Hepatocyte (in vitro differentiated cells): ENCODE data around the gene SPOCK3. TPM values are rescaled to one million over a fixed set of nuclear protein-coding genes. Genes with fewer than 3 reads are reported as not detected.

Experiments
- DNase-seq: peaks from one replicate; pipeline ENCODE4 v3.0.0-alpha.2; 2016; ENCODE audit warnings: low spot score
- H2AFZ ChIP-seq: fragments of 200-600 bp; sonication (generic); 2 replicates; pipeline ENCODE4 v1.6.0; 2016; ENCODE audit warnings: antibody characterized with exemption, mild to moderate bottlenecking
- H3K27ac ChIP-seq: fragments of 200-600 bp; sonication (generic); 2 replicates; pipeline ENCODE4 v1.5.1; 2016; ENCODE audit warnings: mild to moderate bottlenecking
- H3K27me3 ChIP-seq: fragments of 200-600 bp; sonication (generic); 2 replicates; pipeline ENCODE4 v1.6.1; 2016
- H3K36me3 ChIP-seq: fragments of 200-600 bp; sonication (generic); replicated peaks from 2 replicates; pipeline ENCODE4 v1.5.1; 2016; ENCODE audit warnings: low read depth; ENCODE audit not compliant: insufficient read depth
- H3K4me1 ChIP-seq: fragments of 200-600 bp; sonication (generic); 2 replicates; pipeline ENCODE4 v1.5.1; 2016; ENCODE audit warnings: mild to moderate bottlenecking, moderate library complexity; ENCODE audit not compliant: insufficient read depth
- H3K4me2 ChIP-seq: fragments of 200-600 bp; sonication (generic); 2 replicates; pipeline ENCODE4 v1.6.0; 2016
- H3K4me3 ChIP-seq: fragments of 200-600 bp; sonication (generic); 2 replicates; pipeline ENCODE4 v1.5.1; 2016; ENCODE audit warnings: mild to moderate bottlenecking
- H3K79me2 ChIP-seq: fragments of 200-600 bp; sonication (generic); 2 replicates; pipeline ENCODE4 v1.6.0; 2017; ENCODE audit warnings: mild to moderate bottlenecking
- H3K9me2 ChIP-seq: fragments of 200-600 bp; sonication (generic); replicated peaks from 2 replicates; pipeline ENCODE4 v1.6.0; 2017; ENCODE audit warnings: mild to moderate bottlenecking; ENCODE audit not compliant: insufficient read depth
- H3K9me3 ChIP-seq: fragments of 200-600 bp; sonication (generic); 2 replicates; pipeline ENCODE4 v1.5.1; 2016; ENCODE audit warnings: low read depth, mild to moderate bottlenecking
- H4K20me1 ChIP-seq: fragments of 200-600 bp; sonication (generic); 2 replicates; pipeline ENCODE4 v1.6.0; 2016; ENCODE audit warnings: mild to moderate bottlenecking; ENCODE audit not compliant: insufficient read depth, poor library complexity, severe bottlenecking
- EZH2 ChIP-seq: fragments of 200-600 bp; sonication (generic); IDR thresholded peaks from 2 replicates; pipeline ENCODE4 v1.6.1; 2016; ENCODE audit warnings: antibody characterized with exemption, mild to moderate bottlenecking, borderline replicate concordance
- EZH2phosphoT487 ChIP-seq: fragments of 200-600 bp; sonication (generic); IDR thresholded peaks from one replicate; pipeline ENCODE4 v1.6.1; 2018; ENCODE audit warnings: antibody characterized with exemption, mild to moderate bottlenecking, low read depth, moderate library complexity; ENCODE audit not compliant: unreplicated experiment, severe bottlenecking
- WGBS: methylation state at CpG from one replicate; pipeline ENCODE4 v1.1.6; 2016; ENCODE audit warnings: low lambda C conversion rate; ENCODE audit errors: missing lambda C conversion rate; 5-methylcytosine and 5-hydroxymethylcytosine counted together
- polyA plus RNA-seq: library from polyadenylated mRNA; unstranded; fragments of >200 nt; fragmentation: Nextera tagmentation; extraction: Ambion mirVana; gene quantifications from 2 replicates; pipeline ENCODE4 v1.2.1, GENCODE V29; 2016
- total RNA-seq: library from RNA; depleted of rRNA; stranded (reverse); fragments of >200 nt; gene quantifications from 2 replicates; pipeline ENCODE4 v1.2.3, GENCODE V29; 2014
- TF ChIP-seq, protein P1 (sequence below): fragments of 200-600 bp; sonication (generic); IDR thresholded peaks from 2 replicates; pipeline ENCODE4 v1.5.1; 2016; ENCODE audit warnings: antibody characterized with exemption, mild to moderate bottlenecking; ENCODE audit not compliant: poor library complexity

SPOCK3 gene
- total and polyA plus RNA-seq, 2 experiments from 2014 or later = 3.0 to 3.4 TPM

DNA sequence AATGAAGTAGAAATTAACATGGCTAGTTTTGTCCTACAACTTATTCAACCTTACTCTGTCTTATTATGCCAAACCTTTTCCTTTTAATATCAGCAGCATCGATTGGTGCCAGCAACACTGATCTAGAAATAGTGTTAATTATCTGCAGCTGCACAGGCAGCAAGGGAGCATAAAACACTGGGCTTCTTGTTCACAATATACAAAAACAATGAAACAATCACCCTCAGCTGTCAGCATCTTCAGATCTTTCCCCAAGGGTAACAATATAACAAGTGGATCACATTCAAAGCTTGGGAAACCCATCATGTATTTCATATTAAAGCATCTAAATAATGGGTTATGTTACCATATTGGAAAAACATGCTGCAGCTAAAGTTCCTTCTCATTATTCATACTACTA lies 238.1 kb downstream of the SPOCK3 start:
- H3K4me2 ChIP-seq = no peak overlapping the region
- no peak overlapping the region for H3K4me3 ChIP-seq
- no peaks in the 10 kb centered on the region for H4K20me1 ChIP-seq
- no peak overlapping the region for H3K27ac ChIP-seq
- H3K9me2 ChIP-seq = no peaks in the 10 kb centered on the region
- no peaks in the 10 kb centered on the region for H3K27me3 ChIP-seq
- TF ChIP-seq EZH2phosphoT487 (no peak), EZH2 (no peak)
- TF ChIP-seq, protein P1, sequence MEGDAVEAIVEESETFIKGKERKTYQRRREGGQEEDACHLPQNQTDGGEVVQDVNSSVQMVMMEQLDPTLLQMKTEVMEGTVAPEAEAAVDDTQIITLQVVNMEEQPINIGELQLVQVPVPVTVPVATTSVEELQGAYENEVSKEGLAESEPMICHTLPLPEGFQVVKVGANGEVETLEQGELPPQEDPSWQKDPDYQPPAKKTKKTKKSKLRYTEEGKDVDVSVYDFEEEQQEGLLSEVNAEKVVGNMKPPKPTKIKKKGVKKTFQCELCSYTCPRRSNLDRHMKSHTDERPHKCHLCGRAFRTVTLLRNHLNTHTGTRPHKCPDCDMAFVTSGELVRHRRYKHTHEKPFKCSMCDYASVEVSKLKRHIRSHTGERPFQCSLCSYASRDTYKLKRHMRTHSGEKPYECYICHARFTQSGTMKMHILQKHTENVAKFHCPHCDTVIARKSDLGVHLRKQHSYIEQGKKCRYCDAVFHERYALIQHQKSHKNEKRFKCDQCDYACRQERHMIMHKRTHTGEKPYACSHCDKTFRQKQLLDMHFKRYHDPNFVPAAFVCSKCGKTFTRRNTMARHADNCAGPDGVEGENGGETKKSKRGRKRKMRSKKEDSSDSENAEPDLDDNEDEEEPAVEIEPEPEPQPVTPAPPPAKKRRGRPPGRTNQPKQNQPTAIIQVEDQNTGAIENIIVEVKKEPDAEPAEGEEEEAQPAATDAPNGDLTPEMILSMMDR = no peak
- WGBS = 82% methylated on average over 1 of the region's 1 CpG
- no peak for DNase-seq
- no peak overlapping the region for H2AFZ ChIP-seq
- H3K36me3 ChIP-seq = no peaks in the 10 kb centered on the region
- H3K4me1 ChIP-seq = no peaks in the 10 kb centered on the region
- no peaks in the 10 kb centered on the region for H3K79me2 ChIP-seq
- H3K9me3 ChIP-seq = no peaks in the 10 kb centered on the region

DNA sequence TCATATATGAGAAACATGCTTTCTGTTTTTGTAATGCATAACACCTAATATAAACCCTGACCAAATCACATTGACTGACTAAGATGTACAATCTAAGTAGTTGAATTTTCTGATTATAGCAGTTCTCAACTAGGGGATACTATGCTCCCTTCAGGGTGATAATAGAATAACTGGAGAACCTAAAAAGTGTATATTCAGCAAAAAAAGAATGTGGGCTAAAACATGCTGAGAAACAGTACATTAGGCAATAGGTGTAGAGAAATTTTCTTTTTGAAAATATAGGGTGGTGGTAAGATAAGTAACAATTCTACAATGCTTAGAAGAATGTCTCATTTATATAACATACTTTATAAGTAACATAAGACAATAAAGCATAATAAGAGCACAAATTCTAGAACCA lies 239.6 kb downstream of the SPOCK3 start:
- Histone ChIP-seq H3K79me2 (no peaks in the 10 kb centered on the region), H3K27me3 (no peaks in the 10 kb centered on the region), H3K36me3 (no peaks in the 10 kb centered on the region), H3K9me2 (no peaks in the 10 kb centered on the region), H3K27ac (no peak overlapping the region), H3K4me1 (no peaks in the 10 kb centered on the region), H4K20me1 (no peaks in the 10 kb centered on the region), H3K4me2 (no peak overlapping the region), H3K9me3 (no peaks in the 10 kb centered on the region), H2AFZ (no peak overlapping the region), H3K4me3 (no peak overlapping the region)
- TF ChIP-seq, protein P1 = no peak
- TF ChIP-seq EZH2phosphoT487 (no peak), EZH2 (no peak)
- DNase-seq = no peak

DNA sequence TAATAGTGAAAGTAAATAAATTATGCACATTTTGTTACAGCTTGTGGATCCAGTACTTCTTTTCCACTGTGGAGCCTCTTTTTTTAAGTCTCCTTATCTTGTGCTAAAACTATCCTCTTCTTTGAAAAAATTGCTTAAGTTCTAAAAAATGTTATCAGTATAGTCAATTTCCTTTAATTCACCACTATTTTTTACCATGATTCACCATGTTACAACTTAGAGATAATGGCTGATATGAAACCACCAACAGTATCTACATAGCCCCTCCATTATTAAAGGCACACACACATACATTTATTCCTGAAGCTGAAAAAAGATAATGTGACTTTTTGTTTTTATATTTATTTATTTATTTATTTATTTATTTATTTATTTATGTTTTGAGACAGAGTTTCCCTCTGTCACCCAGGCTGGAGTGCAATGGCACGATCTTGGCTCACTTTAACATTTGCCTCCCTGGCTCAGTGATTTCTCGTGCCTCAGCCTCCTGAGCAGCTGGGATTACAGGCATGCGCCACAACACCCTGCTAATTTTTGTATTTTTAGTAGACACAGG lies 243.2 kb downstream of the SPOCK3 start:
- WGBS = 91% methylated on average over 3 of the region's 3 CpGs
- no peak for DNase-seq
- H3K36me3 ChIP-seq = no peaks in the 10 kb centered on the region

More for the DNA sequence above, 243.2 kb downstream of the SPOCK3 start:
- Histone ChIP-seq H3K4me3 (no peak overlapping the region), H3K4me2 (no peak overlapping the region), H3K9me2 (no peaks in the 10 kb centered on the region), H3K9me3 (no peaks in the 10 kb centered on the region), H3K4me1 (no peaks in the 10 kb centered on the region), H3K27me3 (no peaks in the 10 kb centered on the region), H2AFZ (no peak overlapping the region), H3K79me2 (no peaks in the 10 kb centered on the region), H4K20me1 (no peaks in the 10 kb centered on the region), H3K27ac (no peak overlapping the region)
- TF ChIP-seq, protein P1 = no peak
- TF ChIP-seq EZH2 (no peak), EZH2phosphoT487 (no peak)
